ENCODE results near the gene SHROOM2.

GRCh38 chrX:9955506-9955905 lies 169.3 kb downstream of the SHROOM2 start:
- no peak for TF ChIP-seq CTCF (IDR thresholded peaks at IDR 0.05 in 4 of 5, conservative IDR thresholded peaks at IDR 0.05 in 1 of 5)
- TF ChIP-seq POLR2A (IDR thresholded peaks at IDR 0.05) = no peak
